Endothelial cell of umbilical vein (primary cell): ENCODE data around the gene CENPB. TPM values are rescaled to one million over a fixed set of nuclear protein-coding genes. Genes with fewer than 3 reads are reported as not detected.

Source experiments
- BruUV-seq: library from RNA; stranded (reverse); fragments of 400-500 nt; replicated peaks from 2 replicates; lab custom pipeline; 2021; lab: Mats Ljungman, UMichigan
- CTCF ChIA-PET: fragments of 300-600, 350-600 bp; sonication (Branson Sonifier 250); formaldehyde crosslinking; loops from one replicate; lab custom pipeline; 2021; ENCODE audit warnings: antibody characterized with exemption, inconsistent platforms; lab: Charles Lee
- POLR2A ChIA-PET: fragments of 300-600, 350-600 bp; sonication (Branson Sonifier 250); formaldehyde crosslinking; loops from one replicate; lab custom pipeline; 2021; ENCODE audit warnings: antibody characterized with exemption, inconsistent platforms; lab: Charles Lee
- DNase-seq: peaks from one replicate; pipeline ENCODE4 v3.0.0-alpha.2; 2011; ENCODE audit warnings: low read depth, low spot score
- FAIRE-seq: peaks from 2 replicates; lab custom pipeline; 2011; peaks lifted over from hg19 to GRCh38; lab: Jason Lieb, UNC
- H2AFZ ChIP-seq: 2 replicates; pipeline ENCODE4 v1.6.0; 2012; ENCODE audit warnings: low read depth, low read length, control low read depth, inconsistent platforms
- H3K27ac ChIP-seq: 2 replicates; pipeline ENCODE4 v1.5.1; 2011; ENCODE audit warnings: low read depth, mild to moderate bottlenecking, control low read depth, low read length, moderate library complexity; ENCODE audit not compliant: insufficient read depth
- H3K27me3 ChIP-seq, 2 experiments: 2 replicates each; pipeline versions ENCODE4 v1.6.0 to v1.6.1; 2011; ENCODE audit warnings: low read length in 2 of 2, mixed read lengths in 1 of 2; ENCODE audit not compliant: control insufficient read depth in 2 of 2, insufficient read depth in 2 of 2
- H3K36me3 ChIP-seq, 2 experiments: 2 replicates in 1 of 2; 3 replicates in 1 of 2; pipeline ENCODE4 v1.5.1; 2011; ENCODE audit warnings: low read length in 2 of 2, mild to moderate bottlenecking in 1 of 2, moderate library complexity in 1 of 2; ENCODE audit not compliant: control insufficient read depth in 2 of 2, insufficient read depth in 2 of 2; ENCODE audit errors: extremely low read depth in 1 of 2
- H3K4me1 ChIP-seq: 3 replicates; pipeline ENCODE4 v1.5.1; 2011; ENCODE audit warnings: mild to moderate bottlenecking, low read length; ENCODE audit not compliant: control insufficient read depth, insufficient read depth; ENCODE audit errors: extremely low read depth
- H3K4me2 ChIP-seq: 2 replicates; pipeline ENCODE4 v1.6.1; 2011; ENCODE audit warnings: low read length, control low read depth, mixed read lengths; ENCODE audit not compliant: insufficient read depth
- H3K4me3 ChIP-seq, 3 experiments: fragments of 200-600 bp in 1 of 3; sonication (generic), shearing (Covaris generic) in 1 of 3; replicated peaks in 1 of 3; 2 replicates each; pipeline ENCODE4 v1.5.1; 2011 to 2016; ENCODE audit warnings: control low read depth in 3 of 3, low read length in 3 of 3, mild to moderate bottlenecking in 2 of 3, inconsistent platforms in 1 of 3, low read depth in 1 of 3, moderate library complexity in 1 of 3; ENCODE audit not compliant: insufficient read depth in 1 of 3
- H3K79me2 ChIP-seq: 2 replicates; pipeline ENCODE4 v1.6.0; 2012; ENCODE audit warnings: low read length, inconsistent platforms; ENCODE audit not compliant: control insufficient read depth, insufficient read depth
- H3K9ac ChIP-seq: replicated peaks from 2 replicates; pipeline ENCODE3; 2011; ENCODE audit warnings: low read length, control low read depth; ENCODE audit not compliant: insufficient read depth; ENCODE audit errors: extremely low read depth
- H3K9me1 ChIP-seq: replicated peaks from 3 replicates; pipeline ENCODE4 v1.6.0; 2011; ENCODE audit warnings: mild to moderate bottlenecking, low read length; ENCODE audit not compliant: control insufficient read depth, insufficient read depth; ENCODE audit errors: extremely low read depth
- H3K9me3 ChIP-seq: replicated peaks from 2 replicates; pipeline ENCODE4 v1.5.1; 2012; ENCODE audit warnings: low read length, inconsistent platforms; ENCODE audit not compliant: control insufficient read depth, insufficient read depth
- H4K20me1 ChIP-seq: replicated peaks from 2 replicates; pipeline ENCODE3; 2011; ENCODE audit warnings: mild to moderate bottlenecking, low read length; ENCODE audit not compliant: control insufficient read depth, insufficient read depth; ENCODE audit errors: extremely low read depth
- CTCF ChIP-seq, 2 donors: IDR thresholded peaks; 1 replicate in 1 of 2; 2 replicates in 1 of 2; pipeline ENCODE4 v1.5.1; 2011; ENCODE audit warnings: low read length in 2 of 2, mild to moderate bottlenecking in 2 of 2, moderate library complexity in 2 of 2, control low read depth in 1 of 2, inconsistent platforms in 1 of 2, low read depth in 1 of 2; ENCODE audit not compliant: insufficient read depth in 1 of 2; ENCODE audit errors: extremely low read depth in 1 of 2
- EZH2 ChIP-seq: IDR thresholded peaks from 2 replicates; pipeline ENCODE4 v1.6.1; 2012; ENCODE audit warnings: borderline replicate concordance, low read depth, mild to moderate bottlenecking, moderate library complexity, low read length, inconsistent platforms; ENCODE audit not compliant: severe bottlenecking
- FOS ChIP-seq: IDR thresholded peaks from 2 replicates; pipeline ENCODE4 v1.6.1; 2011; ENCODE audit warnings: mild to moderate bottlenecking, low read length, moderate library complexity, borderline replicate concordance; ENCODE audit not compliant: insufficient read depth
- GATA2 ChIP-seq: IDR thresholded peaks from 2 replicates; pipeline ENCODE4 v1.7.0; 2011; ENCODE audit warnings: low read depth, mild to moderate bottlenecking, moderate library complexity, mixed read lengths, low read length; ENCODE audit not compliant: insufficient read length, insufficient read depth
- JUN ChIP-seq: IDR thresholded peaks from 2 replicates; pipeline ENCODE4 v1.6.1; 2011; ENCODE audit warnings: borderline replicate concordance, low read depth; ENCODE audit not compliant: insufficient read length, insufficient read depth
- MAX ChIP-seq: IDR thresholded peaks from 2 replicates; pipeline ENCODE4 v1.6.1; 2011; ENCODE audit not compliant: insufficient read depth, insufficient read length
- MYC ChIP-seq: IDR thresholded peaks from one replicate; pipeline ENCODE4 v1.6.1; 2011; ENCODE audit warnings: mild to moderate bottlenecking, low read depth, low read length
- POLR2A ChIP-seq: IDR thresholded peaks from 2 replicates; pipeline ENCODE4 v1.6.1; 2012; ENCODE audit warnings: low read depth, mild to moderate bottlenecking, control low read depth, low read length
- POLR2AphosphoS5 ChIP-seq: IDR thresholded peaks from 2 replicates; pipeline ENCODE4 v1.6.1; 2012; ENCODE audit warnings: low read depth, mild to moderate bottlenecking, control low read depth, low read length, moderate library complexity; ENCODE audit not compliant: insufficient read depth
- dilution Hi-C: fragments of 300-500 bp; cut with MboI; formaldehyde crosslinking; loops from one replicate; pipeline ENCODE4 v1.15.0; 2019; ENCODE audit warnings: low sequenced_read_pairs; ENCODE audit not compliant: extremely low pct_ligation_motif_present
- intact Hi-C: fragments of 100-400 bp; cut with micrococcal nuclease; formaldehyde crosslinking; loops from one replicate; pipeline ENCODE4 v1.10.0; 2022
- polyA plus RNA-seq, 4 experiments: library from polyadenylated mRNA; depleted of rRNA in 3 of 4; stranded (reverse) in 3 of 4; unstranded in 1 of 4; fragments of >200 nt; gene quantifications; 2 replicates each; pipeline versions ENCODE4 v1.2.1 to v1.2.3, GENCODE V29; 2011 to 2012; ENCODE audit warnings: missing spikeins in 1 of 4
- total RNA-seq: library from RNA; stranded (reverse); gene quantifications from 2 replicates; pipeline ENCODE4 v1.2.3, GENCODE V29; 2021

The CENPB gene
- total and polyA plus RNA-seq, 2 donors (not counting 3 experiments of a cell fraction or from before 2014, with no cell fraction given): 30.4 to 90.3 TPM

GRCh38 chr20:3803289-3803688 lies 16.7 kb upstream of the CENPB start:
- H3K4me3 ChIP-seq: no peak overlapping the region
- H3K9ac ChIP-seq: no peak overlapping the region
- no peak overlapping the region for H3K4me2 ChIP-seq
- H3K9me1 ChIP-seq: no peaks in the 10 kb centered on the region
- no peak for FAIRE-seq
- H4K20me1 ChIP-seq: no peaks in the 10 kb centered on the region
- H3K27ac ChIP-seq: no peak overlapping the region
- DNase-seq: no peak
- POLR2A ChIA-PET: no interaction called here
- dilution Hi-C loops: no loop called here
- TF ChIP-seq POLR2A (no peak), FOS (no peak), JUN (no peak), MAX (no peak), EZH2 (no peak), MYC (no peak), POLR2AphosphoS5 (no peak)
- intact Hi-C loops: no loop called here
- H3K79me2 ChIP-seq: peaks cover 7% of the 10 kb centered on the region
- peaks cover 0 to 26% of the 10 kb centered on the region in 2 experiments for H3K36me3 ChIP-seq
- no TSS peak for BruUV-seq
- H3K4me1 ChIP-seq: peaks cover 20% of the 10 kb centered on the region
- H3K27me3 ChIP-seq: no peaks in the 10 kb centered on the region
- CTCF ChIA-PET: interaction anchor here (0.6 kb wide), 1 partner anchor 18 kb away, joined by 3 read pairs; no protein-coding TSS in a partner anchor
- no peak overlapping the region for H2AFZ ChIP-seq
- H3K9me3 ChIP-seq: no peaks in the 10 kb centered on the region

- ChIA-PET POLR2A (no interaction called here), CTCF (interaction anchor here (0.6 kb wide), 1 partner anchor 18 kb away, joined by 3 read pairs; no protein-coding TSS in a partner anchor)
- Histone ChIP-seq H3K9me1 (no peaks in the 10 kb centered on the region), H4K20me1 (no peaks in the 10 kb centered on the region), H3K36me3 (peaks cover 0 to 26% of the 10 kb centered on the region in 2 experiments), H3K9me3 (no peaks in the 10 kb centered on the region), H3K4me2 (no peak overlapping the region), H2AFZ (no peak overlapping the region), H3K79me2 (peaks cover 11% of the 10 kb centered on the region), H3K4me1 (peaks cover 19% of the 10 kb centered on the region), H3K9ac (no peak overlapping the region), H3K27ac (no peak overlapping the region), H3K27me3 (no peaks in the 10 kb centered on the region), H3K4me3 (no peak overlapping the region)
- FAIRE-seq (no peak), DNase-seq (no peak)
- dilution Hi-C loops: no loop called here
- TF ChIP-seq MAX (no peak), CTCF (IDR thresholded peaks at IDR 0.05; ENCODE audit: extremely low read depth in 1 of 2, insufficient read depth in 1 of 2, low read depth in 1 of 2, low read length in 2 of 2) (no peak), GATA2 (no peak), FOS (no peak), MYC (no peak), EZH2 (no peak), JUN (no peak), POLR2A (no peak), POLR2AphosphoS5 (no peak)
- intact Hi-C loops: no loop called here
- BruUV-seq: no TSS peak
These were observed 16.1 kb upstream of the CENPB start for GRCh38 chr20:3802524-3803239.
